Endothelial cell of hepatic sinusoid (primary cell): ENCODE measurements around the gene LSM8.
"Not testable (repeated sequence)": the region's sequence is repeated elsewhere in the genome, so short reads cannot be mapped to it uniquely, and the experiment has no call there.

ENCODE experiments used
- in situ Hi-C: cut with HindIII; loops from 2 replicates; pipeline ENCODE4 v1.10.0; 2017; ENCODE audit warnings: low sequenced_read_pairs

LSM8 gene

DNA sequence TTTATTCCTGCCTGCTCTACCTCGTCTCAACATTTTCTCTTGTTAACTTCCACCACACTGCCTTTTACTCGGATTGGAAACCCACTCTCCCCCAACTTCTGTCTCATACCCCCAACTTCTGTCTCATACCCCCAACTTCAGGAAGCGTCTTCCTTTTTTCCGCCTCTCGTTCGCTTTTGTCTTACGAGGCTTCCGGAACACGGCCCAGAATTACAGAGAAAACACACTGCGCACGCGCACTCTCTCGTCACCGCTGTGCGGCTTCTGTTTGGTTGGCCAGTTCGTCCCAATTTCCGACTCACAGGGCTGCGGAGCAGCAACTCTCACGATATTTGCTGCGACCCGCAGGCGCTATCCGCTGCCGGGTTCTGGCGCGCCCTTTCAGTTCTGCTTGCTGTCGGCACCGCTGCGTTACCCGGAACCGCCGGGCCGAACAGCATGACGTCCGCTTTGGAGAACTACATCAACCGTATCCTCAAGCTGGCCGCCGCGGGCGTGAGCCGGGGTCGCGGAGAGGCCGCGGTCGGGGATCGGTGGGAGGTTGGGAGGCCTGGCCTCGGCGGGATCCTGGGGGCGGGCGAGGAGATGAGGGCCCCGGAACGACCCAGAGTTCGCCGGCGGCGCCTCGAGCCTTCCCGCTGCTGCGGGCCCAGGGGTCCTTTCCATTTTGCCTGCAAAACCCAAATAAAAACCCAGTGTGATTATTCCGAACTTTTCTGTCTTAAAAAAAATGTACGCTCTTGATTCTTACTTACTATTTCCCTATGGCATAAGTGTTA, at the start of gene LSM8:
Gene LSM8 (plus strand): TSS at position 379 of the 779 bp plus-strand sequence. CDS start 60 bp downstream, at position 439.
- in situ Hi-C loops = no loop called here

DNA sequence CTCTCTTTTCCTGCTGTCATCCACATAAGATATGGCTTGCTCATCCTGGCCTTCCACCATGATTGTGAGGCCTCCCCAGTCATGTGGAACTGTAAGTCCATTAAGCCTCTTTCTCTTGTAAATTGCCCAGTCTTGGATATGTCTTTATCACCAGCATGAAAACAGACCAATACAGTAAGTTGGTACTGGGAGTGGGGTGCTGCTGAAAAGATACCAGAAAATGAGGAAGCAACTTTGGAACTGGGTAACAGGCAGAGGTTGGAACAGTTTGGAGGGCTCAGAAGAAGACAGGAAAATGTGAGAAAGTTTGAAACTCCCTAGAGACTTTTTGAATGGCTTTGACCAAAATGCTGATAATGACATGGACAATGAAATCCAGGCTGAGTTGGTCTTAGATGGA, 49.5 kb upstream of the LSM8 start:
- in situ Hi-C loops = not testable (repeated sequence)

DNA sequence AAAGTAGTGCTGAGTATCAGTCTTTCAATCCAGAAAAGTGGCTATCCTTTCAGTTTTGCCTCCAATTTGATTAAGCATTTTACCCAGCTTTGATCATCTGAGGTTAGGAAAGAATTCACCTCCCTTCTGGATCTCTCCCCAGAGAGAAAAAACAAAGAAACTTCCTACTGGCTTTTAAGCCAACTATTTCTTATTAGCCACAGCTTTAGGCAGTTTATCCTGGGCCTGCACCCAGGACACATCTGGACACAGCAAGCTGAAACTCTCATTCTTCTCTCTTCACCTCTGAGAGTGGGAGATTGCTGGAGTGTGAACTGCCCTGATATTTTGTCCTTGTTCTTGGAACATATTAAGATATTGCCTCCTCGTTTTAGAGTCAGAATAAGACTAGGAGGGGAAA, 43.5 kb upstream of the LSM8 start:
- in situ Hi-C loops = no loop called here

DNA sequence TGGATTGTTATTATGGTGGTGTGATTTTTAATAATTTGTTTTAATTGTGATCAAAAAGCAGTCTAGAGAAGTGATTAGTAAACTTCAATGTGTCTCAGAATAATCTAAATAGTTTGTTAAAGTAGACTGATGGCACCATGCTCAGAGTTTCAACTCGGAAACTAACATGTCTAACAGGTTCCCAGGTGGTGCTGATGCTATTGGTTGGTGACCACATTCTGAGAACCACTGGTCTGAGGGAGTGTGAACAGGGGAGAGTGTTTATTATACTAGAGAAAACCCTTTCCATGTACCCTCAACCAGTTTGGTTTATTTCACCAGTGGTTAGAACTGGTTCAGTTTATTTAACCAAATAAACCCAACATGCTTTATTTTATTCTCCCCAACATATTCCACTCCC, 42.0 kb upstream of the LSM8 start:
- in situ Hi-C loops = no loop called here

DNA sequence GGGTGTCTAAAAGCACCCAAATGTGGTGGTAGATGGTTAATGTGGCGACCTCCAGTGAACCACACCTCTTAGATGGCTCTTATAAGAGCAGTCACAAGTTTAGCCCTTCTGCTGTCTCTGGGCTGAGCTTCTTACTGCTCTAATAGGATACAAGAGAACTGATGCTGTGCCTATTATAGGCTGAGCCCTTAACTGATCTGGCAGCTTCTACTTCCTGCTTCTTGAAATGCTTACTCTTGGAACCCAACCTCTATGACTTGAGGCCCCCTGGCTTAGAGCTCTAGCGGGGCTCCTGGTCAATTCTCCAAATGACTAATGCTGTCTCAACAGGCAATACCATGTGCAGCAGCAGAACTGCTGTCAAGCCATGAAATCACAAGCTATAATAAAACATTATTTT, 35.0 kb upstream of the LSM8 start:
- in situ Hi-C loops = no loop called here

DNA sequence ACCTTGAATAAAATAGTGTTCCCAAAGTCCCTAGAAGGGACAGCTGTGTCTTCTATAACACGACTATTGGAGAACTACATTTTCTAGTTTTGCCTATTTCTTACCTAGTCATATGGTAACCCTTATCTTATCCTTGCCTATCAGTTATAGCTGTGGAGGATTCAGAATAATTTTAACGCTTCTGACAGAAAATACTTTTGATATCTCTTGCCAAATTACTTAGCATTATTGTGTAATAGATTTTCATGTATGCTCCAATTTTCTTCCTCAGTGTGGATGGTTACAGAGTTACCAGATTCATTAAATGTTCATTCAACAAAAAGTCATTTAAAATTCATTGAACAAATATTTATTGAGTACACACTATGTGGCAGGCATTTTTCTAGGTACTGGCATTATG, 34.6 kb upstream of the LSM8 start:
- in situ Hi-C loops = no loop called here

DNA sequence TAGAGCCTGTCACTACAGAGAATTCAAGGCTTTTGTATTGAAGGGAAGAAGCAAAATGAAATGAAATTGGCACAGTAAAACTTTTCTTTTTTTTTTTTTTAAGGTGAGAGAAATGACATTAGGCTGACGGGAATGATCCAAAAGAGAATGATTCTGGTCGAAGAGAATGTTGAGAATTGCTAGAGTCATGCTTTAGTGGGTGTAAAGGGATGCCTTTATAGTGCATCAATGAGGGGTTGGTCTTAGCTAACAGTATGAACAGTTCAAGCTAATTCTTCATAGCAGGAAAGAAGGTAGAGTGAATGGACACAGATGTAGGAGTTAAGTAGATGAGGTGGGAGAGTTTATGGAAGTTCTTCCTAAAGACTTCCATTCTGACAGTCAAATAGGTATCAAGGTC, 32.3 kb upstream of the LSM8 start:
- in situ Hi-C loops = no loop called here

DNA sequence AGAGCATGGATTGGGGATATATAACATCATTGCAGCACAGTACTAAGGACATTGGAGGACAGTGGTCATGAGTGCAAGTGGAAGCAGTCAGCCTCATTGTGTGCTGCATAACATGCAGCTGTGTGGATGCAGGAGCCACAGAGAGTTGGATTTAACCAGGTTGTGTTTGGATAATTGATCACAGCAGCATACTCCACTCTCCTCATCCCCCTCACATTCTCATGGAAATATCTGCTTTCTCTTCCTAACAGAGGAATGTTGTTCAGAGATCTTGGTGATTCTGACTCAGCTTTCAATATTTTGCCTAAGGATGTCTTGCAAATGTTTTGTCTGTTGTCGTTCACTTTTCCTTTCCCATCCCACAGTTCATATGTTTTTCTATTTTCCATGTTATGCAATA, 31.8 kb upstream of the LSM8 start:
- in situ Hi-C loops = no loop called here

DNA sequence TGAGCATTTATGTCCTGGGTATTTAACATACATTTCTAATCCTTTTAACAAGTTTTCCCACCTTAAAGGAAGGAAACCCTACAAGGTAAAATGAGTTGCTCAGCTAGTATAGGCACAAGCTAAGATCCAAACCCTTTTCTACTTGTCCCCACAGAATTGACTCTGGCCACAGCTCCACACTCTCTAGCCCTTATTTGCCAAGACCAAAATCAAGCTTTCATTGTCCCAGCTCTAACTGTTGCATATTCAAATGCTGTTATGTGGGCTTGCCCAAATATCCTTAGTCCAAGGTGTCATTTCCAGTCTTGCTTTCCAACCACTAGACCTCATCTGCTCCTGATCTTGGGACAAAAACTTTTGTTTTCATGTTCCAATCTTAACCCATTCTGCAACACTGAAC, 31.3 kb upstream of the LSM8 start:
- in situ Hi-C loops = no loop called here

DNA sequence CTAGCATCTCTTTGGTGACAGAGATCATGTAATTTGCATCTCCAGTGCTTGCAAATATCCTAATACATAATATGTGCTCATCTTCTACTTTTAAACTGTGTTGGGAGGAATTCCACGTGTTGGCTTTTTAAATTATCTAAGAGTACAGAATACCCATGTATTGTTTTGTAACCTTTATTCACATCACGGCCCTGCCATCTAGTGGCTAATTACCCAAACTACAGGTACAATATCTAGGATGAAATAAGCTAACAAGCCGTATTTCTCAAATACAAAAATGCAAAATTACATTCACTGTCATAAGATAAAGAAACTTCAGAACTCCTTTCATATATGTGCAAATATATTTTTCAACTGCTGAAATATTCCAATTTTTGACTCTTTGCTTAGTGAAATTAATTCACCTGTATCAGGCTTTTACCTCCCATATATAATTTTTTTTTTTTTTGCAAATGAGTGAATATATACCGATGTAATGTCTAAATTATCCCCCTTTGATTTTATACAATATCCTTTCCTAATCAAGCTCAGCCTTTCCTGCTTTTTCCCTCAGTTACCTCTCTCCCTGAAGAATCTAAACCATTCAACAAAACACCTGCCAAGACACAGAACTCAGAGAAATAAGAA, 30.3 kb upstream of the LSM8 start:
- in situ Hi-C loops = no loop called here

DNA sequence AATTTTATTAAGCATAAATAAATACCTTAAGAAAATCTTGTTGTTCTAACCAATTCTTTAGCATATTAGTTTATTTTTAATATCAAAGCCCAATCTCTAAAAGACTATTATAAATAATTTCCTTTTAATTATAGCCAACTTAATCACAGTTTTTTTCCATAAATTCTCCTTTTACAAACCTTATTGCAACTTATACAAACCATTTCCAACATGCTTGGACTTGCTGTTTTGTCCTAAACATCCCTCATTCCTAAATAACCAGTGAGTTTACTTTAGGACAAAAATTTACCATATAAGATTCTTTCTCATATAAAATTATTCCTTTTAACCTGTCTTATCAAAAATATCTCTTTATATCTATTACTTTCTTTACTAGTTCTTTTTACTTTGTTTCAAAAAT, 25.2 kb upstream of the LSM8 start:
- in situ Hi-C loops = no loop called here

DNA sequence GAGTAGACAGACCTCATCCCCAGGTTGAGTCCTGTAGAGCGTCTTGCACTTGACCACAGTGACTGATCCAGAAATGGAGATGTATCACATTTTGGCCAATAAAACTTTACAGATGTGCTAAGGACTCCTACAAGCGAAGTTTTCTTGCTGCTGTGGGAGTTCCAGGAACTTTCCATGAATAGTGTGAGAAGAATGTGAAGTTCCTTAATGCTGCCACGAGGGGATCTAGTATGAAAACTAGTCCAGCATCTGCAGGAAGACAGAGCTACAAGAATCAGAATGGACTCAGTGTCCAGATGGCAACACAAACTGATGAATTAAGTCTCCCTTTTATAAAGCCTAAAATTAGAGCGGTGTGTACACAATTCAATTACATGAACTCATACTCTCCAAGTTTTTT, 14.8 kb upstream of the LSM8 start:
- in situ Hi-C loops = no loop called here

DNA sequence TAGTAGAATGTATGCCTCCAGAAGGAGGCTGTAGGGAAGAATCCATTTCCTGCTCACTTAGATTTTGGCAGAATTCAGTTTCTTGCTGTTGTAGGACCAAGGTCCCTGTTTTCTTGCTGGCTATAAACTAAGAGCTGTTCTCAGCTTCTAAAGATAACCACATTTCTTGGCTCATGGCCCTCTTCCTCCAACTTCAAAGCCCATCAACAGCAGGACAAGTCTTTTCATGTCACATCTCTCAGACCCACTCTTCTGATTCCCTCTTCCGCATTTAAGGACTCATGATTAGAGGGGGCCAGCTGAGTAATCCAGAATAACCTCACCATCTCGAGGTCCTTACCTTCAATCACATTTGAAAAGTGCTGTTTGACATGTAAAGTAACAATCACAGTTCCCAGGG, 8.2 kb upstream of the LSM8 start:
- in situ Hi-C loops = no loop called here

DNA sequence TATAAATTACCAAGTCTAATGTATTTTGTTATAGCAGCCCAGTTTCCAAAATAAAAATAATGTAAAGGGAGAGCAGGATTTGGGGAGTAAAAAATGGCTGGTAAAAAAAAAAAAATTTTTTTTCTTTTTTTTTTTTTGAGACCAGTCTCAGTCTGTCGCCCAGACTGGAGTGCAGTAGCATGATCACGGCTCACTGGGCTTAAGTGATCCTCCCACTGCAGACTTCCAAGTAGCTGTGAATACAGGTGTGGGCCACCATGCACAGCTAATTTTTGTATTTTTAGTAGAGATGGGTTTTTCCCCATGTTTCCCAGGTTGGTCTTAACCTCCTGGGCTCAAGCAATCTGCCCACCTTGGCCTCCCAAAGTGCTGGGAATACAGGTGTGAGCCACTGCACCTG, 4.8 kb upstream of the LSM8 start:
- in situ Hi-C loops = no loop called here

DNA sequence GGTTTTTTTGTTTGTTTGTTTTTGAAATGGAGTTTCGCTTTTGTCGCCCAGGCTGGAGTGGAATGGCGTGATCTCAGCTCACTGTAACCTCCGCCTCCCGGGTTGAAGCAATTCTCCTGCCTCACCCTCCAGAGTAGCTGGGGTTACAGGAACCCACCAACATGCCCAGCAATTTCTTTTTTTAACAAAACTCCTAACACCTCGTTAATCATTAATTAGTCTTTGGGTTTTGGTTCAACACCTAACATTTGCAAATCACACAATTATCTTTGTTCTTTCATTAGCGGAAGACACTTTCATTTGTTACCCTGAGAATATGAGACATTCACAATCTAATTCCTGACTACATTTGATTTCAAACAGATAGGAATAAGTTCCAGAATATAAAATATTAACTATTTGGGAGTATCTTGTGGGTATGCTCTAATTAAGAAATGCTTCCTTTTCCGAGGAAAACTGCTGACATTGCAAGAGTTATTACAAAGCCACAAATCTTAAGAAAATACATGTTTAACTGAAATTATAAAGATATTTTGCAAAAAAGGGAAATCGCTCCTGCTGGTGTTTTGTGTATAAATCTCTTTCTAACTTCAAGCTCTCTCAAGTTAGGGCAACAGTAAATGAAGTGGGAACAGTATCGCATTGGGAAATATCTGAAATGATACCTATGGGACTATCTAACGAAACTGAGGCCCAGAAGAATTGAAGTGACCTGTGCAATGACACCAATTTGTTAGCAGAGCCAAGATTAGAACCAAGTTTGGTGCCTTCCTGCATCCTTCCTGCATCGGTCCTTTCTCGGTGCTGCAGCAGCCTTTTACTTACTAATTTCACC, 1.2 kb upstream of the LSM8 start:
- in situ Hi-C loops = no loop called here

DNA sequence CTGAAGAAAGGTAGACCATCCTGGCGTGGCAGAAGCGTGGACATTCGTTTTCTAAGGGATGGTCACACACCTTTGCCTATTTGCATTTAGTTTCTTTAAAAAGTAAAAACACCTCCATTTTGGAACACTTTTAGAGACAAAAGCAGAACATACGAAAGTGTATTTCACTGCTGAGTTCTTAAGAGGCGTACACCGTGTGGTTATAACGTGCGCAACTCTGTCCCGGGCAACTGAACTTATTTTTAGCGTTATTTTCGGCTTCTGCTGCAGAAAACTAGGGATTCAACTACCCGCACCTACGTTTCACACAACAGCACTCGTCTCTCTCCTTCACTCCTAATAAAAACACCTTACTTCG, 557 bp upstream of the LSM8 start:
- in situ Hi-C loops = no loop called here

DNA sequence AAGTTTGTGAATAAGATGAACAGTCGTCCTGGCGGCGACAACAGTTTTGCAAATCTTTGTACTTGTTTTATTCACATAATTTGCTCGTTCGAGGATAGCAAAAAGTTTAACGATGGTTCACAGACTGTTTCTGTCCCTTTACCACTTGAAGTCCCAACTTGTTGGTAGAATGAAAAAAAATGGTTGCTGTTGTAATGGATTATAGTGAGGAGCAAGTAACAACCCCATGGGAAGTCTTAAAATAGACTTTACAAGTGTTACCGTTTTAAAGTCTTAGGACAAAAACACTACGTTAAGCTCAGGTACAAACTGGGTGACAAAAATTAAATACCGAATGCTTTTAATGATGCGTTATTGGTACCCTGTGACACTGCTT, 589 bp downstream of the LSM8 start:
- in situ Hi-C loops = no loop called here

DNA sequence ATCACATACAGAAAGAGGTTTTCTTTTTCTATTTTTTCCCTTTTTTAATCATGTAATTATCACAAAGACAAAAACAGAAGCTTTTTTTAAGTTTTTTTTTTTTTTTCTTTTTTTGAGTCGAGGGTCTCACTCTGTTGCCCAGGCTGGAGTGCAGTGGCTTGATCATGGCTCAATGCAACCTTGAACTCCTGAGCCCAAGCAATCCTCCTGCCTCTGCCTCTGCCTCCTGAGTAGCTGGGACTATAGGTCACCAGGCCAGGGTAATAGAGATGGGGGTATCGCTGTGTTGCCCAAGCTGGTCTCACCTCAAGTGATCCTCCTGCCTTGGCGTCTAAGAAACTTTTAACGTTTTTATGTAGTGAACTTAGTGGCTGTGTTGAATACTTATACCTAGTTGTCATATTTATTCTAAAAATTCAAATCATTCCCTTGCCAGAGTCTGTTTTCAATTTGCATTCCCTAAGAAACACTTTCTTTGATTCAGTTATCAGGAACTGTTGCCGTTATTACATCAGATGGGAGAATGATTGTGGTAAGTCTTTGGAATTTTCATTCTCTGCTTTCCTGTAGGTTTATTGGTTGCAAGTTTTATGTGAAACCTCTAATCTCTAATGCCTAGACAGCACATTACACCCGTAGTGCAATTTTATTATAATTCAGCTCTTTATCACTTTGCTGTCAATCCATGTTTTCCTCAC, 1.3 kb downstream of the LSM8 start:
- in situ Hi-C loops = no loop called here

DNA sequence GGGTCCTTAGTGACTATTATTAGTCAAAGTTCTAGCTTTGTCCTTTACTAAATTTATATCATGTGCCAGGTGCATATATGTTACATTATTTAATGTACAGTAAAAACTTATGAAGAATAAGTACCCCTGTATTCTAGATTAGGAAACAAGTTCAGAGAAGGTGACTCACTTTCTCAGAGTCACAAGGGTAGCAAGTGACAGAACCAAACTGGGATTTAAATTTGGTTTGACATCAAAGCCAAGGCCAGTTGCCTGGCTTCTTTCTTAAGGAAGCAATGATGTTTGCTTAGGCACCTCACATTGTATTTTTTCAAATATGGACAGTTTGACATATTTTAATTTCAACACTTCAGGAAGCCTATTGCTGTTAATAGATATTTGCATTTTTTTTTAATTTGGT, 2.5 kb downstream of the LSM8 start:
- in situ Hi-C loops = no loop called here

DNA sequence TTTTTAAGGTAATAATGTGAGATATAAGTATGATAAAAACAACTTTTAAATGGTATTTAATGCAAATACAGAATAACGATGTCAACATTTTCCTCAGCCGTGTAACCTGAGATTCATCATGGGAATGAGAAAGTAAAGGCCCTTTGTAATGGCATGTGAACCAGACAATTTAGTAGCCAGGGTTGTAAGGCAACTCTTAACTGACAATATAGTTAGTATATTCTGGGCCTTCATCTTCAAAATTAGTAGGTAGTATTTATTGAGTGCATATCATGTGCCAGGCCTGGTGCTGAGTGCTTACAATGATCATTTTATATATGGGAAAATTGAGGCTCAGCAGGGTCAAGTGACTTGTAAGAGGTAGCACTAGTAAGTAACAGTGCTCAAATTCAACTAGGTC, 10.6 kb downstream of the LSM8 start:
- in situ Hi-C loops = no loop called here

DNA sequence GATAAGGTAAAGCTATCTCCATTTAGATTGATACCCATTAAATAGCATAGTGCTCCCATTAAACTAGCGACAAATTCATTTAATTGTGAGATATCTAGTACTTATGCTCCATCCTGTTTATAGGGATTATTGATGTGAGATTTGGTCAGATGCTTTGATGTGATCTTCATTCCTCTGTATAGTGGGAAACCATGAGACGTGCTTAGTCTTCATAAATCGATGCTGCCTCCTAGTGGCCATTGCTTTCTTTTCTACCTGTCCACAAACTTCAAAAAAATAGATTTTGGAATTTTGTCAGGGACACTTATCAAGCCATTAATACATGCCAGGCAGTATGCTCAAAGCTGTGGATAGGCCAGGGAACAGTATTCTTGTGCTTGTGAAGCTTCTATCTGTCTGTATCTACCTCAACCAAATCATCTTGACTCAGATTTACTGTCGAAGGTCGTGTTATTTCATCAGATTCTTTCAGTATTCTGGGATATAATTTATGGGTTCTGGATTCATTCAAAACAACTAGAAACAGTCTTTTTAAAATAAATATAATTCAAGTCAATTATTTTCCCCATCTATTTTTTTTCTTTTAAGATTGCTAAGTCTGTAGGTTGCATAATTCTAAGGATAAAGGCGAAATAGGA, 12.0 kb downstream of the LSM8 start:
- in situ Hi-C loops = no loop called here
